ENCODE results near the gene DNAJC15.

- TF ChIP-seq POLR2A (IDR thresholded peaks at IDR 0.05; ENCODE audit: low read length) (no peak), GATA1 (IDR thresholded peaks at IDR 0.05; ENCODE audit: low read depth, low read length) (no peak)
These were observed 13.2 kb downstream of the DNAJC15 start for GRCh38 chr13:43036351-43037250.

All from erythroblast (primary cell).